ENCODE results near the gene CLDN6. TPM values are rescaled to one million over a fixed set of nuclear protein-coding genes. Genes with fewer than 3 reads are reported as not detected.

CLDN6 gene
- total and polyA plus RNA-seq, 2 of the 13 experiments (the other 11 are each of a cell fraction or from before 2014, with no cell fraction given): 5.9 to 7.6 TPM

GRCh38 chr16:3003582-3004270 lies 14.3 kb downstream of the CLDN6 start (continued):
- no peak for TF ChIP-seq REST (IDR thresholded peaks at IDR 0.05; ENCODE audit: borderline replicate concordance in 1 of 2, low read depth in 1 of 2, low read length in 2 of 2)
- TF ChIP-seq ZBTB40 (IDR thresholded peaks at IDR 0.05): no peak
- TF ChIP-seq ZBTB40 (CRISPR knock-in tag; IDR thresholded peaks at IDR 0.05): no peak
- no peak for TF ChIP-seq CENPT (CRISPR knock-in tag; IDR thresholded peaks at IDR 0.05; ENCODE audit: low read depth)
- 0 out of 2 replicates have a peak, but pooled peaks have one; percentile 63 for TF ChIP-seq ZNF256 (CRISPR knock-in tag; conservative IDR thresholded peaks at IDR 0.05)
- no peak for TF ChIP-seq AFF4 (CRISPR knock-in tag; IDR thresholded peaks at IDR 0.05)
- no peak for TF ChIP-seq PRDM4 (CRISPR knock-in tag; IDR thresholded peaks at IDR 0.05; ENCODE audit: borderline replicate concordance)
- TF ChIP-seq ZNF660 (CRISPR knock-in tag; IDR thresholded peaks at IDR 0.05; ENCODE audit: borderline replicate concordance, low read depth): no peak
